Tibial artery (tissue), 4 donors: ENCODE data around the gene CCR5AS.
"Not testable (repeated sequence)": the region's sequence is repeated elsewhere in the genome, so short reads cannot be mapped to it uniquely, and the experiment has no call there.

Experiments used
- DNase-seq, 2 donors: peaks; one replicate each; pipeline ENCODE4 v3.0.0-alpha.2; 2019
- H3K27ac ChIP-seq, 2 donors: fragments of 200-600 bp; sonication (generic) in 1 of 2; 1 replicate in 1 of 2; 2 replicates in 1 of 2; pipeline ENCODE4 v1.5.1; 2018 to 2019; ENCODE audit warnings: mild to moderate bottlenecking in 1 of 2
- H3K27me3 ChIP-seq, 2 donors: fragments of 200-600 bp; sonication (generic) in 1 of 2; one replicate each; pipeline versions ENCODE4 v1.5.1 to v1.6.0; 2016 to 2019
- H3K36me3 ChIP-seq, 3 donors: fragments of 200-600 bp; sonication (generic) in 2 of 3; one replicate each; pipeline ENCODE4 v1.5.1; 2016 to 2019; ENCODE audit warnings: mild to moderate bottlenecking in 2 of 3
- H3K4me1 ChIP-seq, 4 donors: fragments of 200-600 bp; sonication (generic) in 2 of 4; 1 replicate in 3 of 4; 2 replicates in 1 of 4; pipeline ENCODE4 v1.5.1; 2016 to 2019
- H3K4me3 ChIP-seq, 2 donors: fragments of 200-600 bp; sonication (generic) in 1 of 2; 1 replicate in 1 of 2; 2 replicates in 1 of 2; pipeline ENCODE4 v1.5.1; 2018 to 2019; ENCODE audit warnings: mild to moderate bottlenecking in 2 of 2
- H3K9me3 ChIP-seq, 3 donors: fragments of 200-600 bp; sonication (generic) in 1 of 3; one replicate each; pipeline ENCODE4 v1.5.1; 2016 to 2019
- CTCF ChIP-seq, 2 experiments: fragments of 200-600 bp in 1 of 2; fragments of 450-650 bp in 1 of 2; IDR thresholded peaks; one replicate each; pipeline ENCODE4 v1.5.1; 2017 to 2019; ENCODE audit warnings: antibody characterized with exemption in 2 of 2, mild to moderate bottlenecking in 1 of 2, moderate library complexity in 1 of 2
- intact Hi-C: fragments of 100-400 bp; cut with DNase I; formaldehyde crosslinking; loops from one replicate; pipeline ENCODE4 v1.15.0; 2023; ENCODE audit warnings: low total_unique reads

CCR5AS gene

DNA sequence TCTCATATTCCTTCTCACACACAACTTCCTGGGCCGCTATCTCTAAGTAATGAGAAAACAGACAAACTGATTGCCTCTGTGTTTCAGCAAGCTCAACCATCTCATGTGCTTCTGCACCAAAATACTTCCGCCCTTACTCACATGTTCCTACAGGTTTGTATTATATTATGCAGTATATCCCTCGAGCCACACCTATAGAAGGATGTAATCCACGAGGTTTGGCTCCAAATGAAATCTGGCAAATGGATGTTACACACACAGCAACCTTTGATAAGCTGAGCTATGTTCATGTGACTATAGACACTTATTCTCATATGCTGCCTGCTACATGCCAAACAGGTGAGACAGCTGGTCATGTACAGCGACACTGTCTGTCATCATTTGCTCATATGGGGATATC, 22.8 kb upstream of the CCR5AS start:
- no peak for TF ChIP-seq CTCF (IDR thresholded peaks at IDR 0.05)
- intact Hi-C loops = no loop called here

DNA sequence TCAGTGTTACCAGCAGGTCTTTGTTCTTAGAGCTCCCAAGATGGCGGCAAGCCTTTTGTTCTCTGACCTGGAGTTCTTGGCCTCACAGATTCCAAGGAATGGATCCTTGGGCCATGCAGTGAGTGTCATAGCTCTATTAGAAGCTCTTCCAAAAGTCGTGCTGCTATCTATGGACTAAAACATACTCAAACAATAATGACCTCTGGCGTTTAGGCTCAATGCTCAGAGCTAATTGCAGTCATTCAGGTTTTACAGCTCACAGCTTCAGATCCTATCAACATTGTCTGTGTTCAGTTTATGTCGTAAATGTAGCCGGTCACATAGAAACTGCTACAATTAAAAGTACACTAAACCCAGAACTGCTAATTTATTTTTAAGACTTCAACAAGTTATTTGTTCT, 22.4 kb upstream of the CCR5AS start:
- Histone ChIP-seq H3K27me3 (no peaks in the 10 kb centered on the region), H3K9me3 (no peaks in the 10 kb centered on the region), H3K36me3 (no peaks in the 10 kb centered on the region), H3K4me3 (no peak overlapping the region), H3K4me1 (no peaks in the 10 kb centered on the region), H3K27ac (no peak overlapping the region)
- intact Hi-C loops = no loop called here
- DNase-seq = no peak
- TF ChIP-seq CTCF (IDR thresholded peaks at IDR 0.05) = no peak

More for the DNA sequence above, 22.8 kb upstream of the CCR5AS start:
- Histone ChIP-seq H3K27me3 (no peaks in the 10 kb centered on the region), H3K9me3 (no peaks in the 10 kb centered on the region), H3K4me3 (no peak overlapping the region), H3K36me3 (no peaks in the 10 kb centered on the region), H3K4me1 (no peaks in the 10 kb centered on the region), H3K27ac (no peak overlapping the region)
- no peak for DNase-seq

DNA sequence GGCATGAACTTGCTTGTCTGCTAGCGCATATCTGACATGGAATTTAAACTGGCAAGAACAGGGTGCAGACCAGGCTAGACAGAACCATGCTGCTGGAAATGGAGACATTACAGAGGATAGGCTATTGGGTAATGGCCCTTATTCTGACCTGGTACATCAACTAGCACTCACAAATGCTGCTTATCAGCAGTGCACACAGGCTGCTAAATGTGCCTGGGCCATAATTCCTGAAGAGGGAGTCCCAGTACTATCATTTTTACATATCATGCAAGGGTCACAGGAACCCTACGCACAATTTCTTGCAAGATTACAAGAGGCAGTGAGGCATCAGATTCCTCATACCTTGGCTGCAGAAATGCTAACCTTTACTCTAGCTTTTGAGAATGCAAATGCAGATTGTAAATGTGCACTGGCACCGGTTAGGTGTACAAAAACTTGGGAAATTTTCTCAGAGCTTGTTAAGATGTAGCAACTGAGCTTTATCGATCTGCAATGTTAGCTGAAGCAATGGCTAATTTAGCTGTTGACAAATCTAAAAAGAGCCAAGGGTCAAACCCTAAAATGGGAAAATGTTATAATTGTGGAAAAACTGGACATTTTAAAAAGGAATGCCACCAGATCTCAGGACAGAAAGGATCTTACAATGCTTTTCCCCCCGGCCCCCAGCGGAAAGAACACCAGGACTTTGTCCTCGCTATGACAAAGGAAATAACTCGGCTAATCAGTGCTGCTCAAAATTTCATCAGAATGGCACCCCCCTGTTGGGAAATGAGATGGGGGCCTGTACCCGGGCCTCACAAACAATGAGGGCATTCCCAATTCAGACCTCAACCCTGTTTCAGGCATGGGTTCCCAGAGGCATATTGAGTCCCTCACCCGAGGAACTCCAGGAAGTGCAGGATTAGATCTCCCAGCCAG, 21.3 kb upstream of the CCR5AS start:
- H3K27me3 ChIP-seq = no peaks in the 10 kb centered on the region
- H3K36me3 ChIP-seq = no peaks in the 10 kb centered on the region
- intact Hi-C loops = no loop called here
- H3K9me3 ChIP-seq = no peaks in the 10 kb centered on the region
- no peaks in the 10 kb centered on the region for H3K4me1 ChIP-seq
- DNase-seq = no peak
- H3K4me3 ChIP-seq = no peak overlapping the region
- no peak overlapping the region for H3K27ac ChIP-seq
- no peak for TF ChIP-seq CTCF (IDR thresholded peaks at IDR 0.05)

GRCh38 chr3:46427404-46427803, 20.5 kb upstream of the CCR5AS start:
- H3K27me3 ChIP-seq, H3K36me3 ChIP-seq, DNase-seq, H3K27ac ChIP-seq, H3K9me3 ChIP-seq, H3K4me1 ChIP-seq, intact Hi-C loops, H3K4me3 ChIP-seq: not testable (repeated sequence)

DNA sequence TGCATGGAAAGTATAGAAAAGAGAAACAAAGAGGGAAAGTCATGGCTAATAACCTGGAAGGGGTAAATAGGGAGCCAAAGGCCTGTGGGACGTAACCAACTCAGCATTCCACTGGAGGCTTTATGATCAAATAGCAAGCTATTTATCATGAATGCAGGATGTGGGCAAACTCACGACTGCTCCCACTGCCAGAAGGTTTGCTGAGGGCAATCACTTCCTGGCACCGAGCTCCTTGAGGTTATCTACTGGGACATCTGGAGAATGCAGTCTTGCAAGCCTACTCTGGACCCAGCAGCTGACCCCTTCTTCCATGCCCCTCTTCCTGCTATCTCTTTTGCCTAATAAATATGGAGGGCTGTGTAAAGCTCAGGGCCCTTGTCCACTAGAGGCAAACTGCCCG, 19.6 kb upstream of the CCR5AS start:
- intact Hi-C loops, H3K36me3 ChIP-seq, H3K27ac ChIP-seq, DNase-seq, H3K4me1 ChIP-seq, H3K27me3 ChIP-seq, H3K4me3 ChIP-seq, H3K9me3 ChIP-seq: not testable (repeated sequence)

DNA sequence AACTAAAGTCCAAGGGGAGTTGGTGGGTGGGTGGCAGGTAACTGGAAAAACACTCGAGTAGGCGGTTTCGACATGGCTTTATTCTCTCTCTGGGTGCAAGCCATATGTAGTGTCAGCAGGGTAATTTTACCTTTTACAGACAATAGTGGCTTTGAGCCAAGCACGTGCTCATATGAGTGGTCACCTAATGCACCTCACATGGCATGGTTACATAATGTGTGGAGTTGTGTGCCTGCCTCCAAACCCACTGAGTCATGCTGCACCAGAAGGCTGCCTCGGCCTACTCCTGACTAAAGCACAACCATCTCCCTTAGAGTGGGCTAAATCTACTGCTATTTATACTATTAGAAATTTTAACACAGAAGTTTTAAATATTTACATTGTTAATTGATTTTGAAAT, 16.7 kb upstream of the CCR5AS start:
- Histone ChIP-seq H3K9me3 (no peaks in the 10 kb centered on the region), H3K36me3 (no peaks in the 10 kb centered on the region), H3K4me1 (no peaks in the 10 kb centered on the region), H3K4me3 (no peak overlapping the region), H3K27ac (no peak overlapping the region), H3K27me3 (no peaks in the 10 kb centered on the region)
- DNase-seq = no peak
- intact Hi-C loops = no loop called here
- no peak for TF ChIP-seq CTCF (IDR thresholded peaks at IDR 0.05)
